Endodermal cell (in vitro differentiated cells): ENCODE measurements around the gene FOXE3. TPM values are rescaled to one million over a fixed set of nuclear protein-coding genes. Genes with fewer than 3 reads are reported as not detected.

Experiments used
- DNase-seq: peaks from one replicate; pipeline ENCODE4 v3.0.0-alpha.2; 2017
- H3K27ac ChIP-seq: 2 replicates; pipeline ENCODE4 v1.5.1; 2013; ENCODE audit warnings: mild to moderate bottlenecking, low read depth, low read length, moderate library complexity
- H3K27me3 ChIP-seq: 2 replicates; pipeline ENCODE4 v1.6.1; 2013; ENCODE audit warnings: mild to moderate bottlenecking, low read length, moderate library complexity; ENCODE audit not compliant: insufficient read depth, control insufficient read depth, poor library complexity, severe bottlenecking
- H3K36me3 ChIP-seq: 2 replicates; pipeline ENCODE4 v1.7.0; 2013; ENCODE audit warnings: mild to moderate bottlenecking, low read length, moderate library complexity; ENCODE audit not compliant: control insufficient read depth, insufficient read depth
- H3K4me1 ChIP-seq: one replicate; pipeline ENCODE4 v1.7.0; 2013; ENCODE audit warnings: low read length; ENCODE audit not compliant: control insufficient read depth, insufficient read depth
- H3K4me3 ChIP-seq: 2 replicates; pipeline ENCODE4 v1.5.1; 2013; ENCODE audit warnings: mild to moderate bottlenecking, low read length, moderate library complexity
- H3K9ac ChIP-seq: 2 replicates; pipeline ENCODE4 v1.6.1; 2013; ENCODE audit warnings: mild to moderate bottlenecking, low read length, moderate library complexity; ENCODE audit not compliant: poor library complexity, severe bottlenecking; ENCODE audit errors: extremely low read depth
- H3K9me3 ChIP-seq: 2 replicates; pipeline ENCODE4 v1.6.1; 2013; ENCODE audit warnings: mild to moderate bottlenecking, low read length, moderate library complexity; ENCODE audit not compliant: control insufficient read depth
- H3K27ac Mint-ChIP-seq: 2 replicates; pipeline ENCODE4 v1.8.0; 2020; ENCODE audit warnings: mixed read lengths
- H3K27me3 Mint-ChIP-seq: 2 replicates; pipeline ENCODE4 v1.8.0; 2021; ENCODE audit warnings: mild to moderate bottlenecking, mixed read lengths; ENCODE audit not compliant: insufficient read depth
- H3K36me3 Mint-ChIP-seq: 2 replicates; pipeline ENCODE4 v1.8.0; 2020; ENCODE audit warnings: low read depth, mixed read lengths
- H3K4me1 Mint-ChIP-seq: 2 replicates; pipeline ENCODE4 v1.8.0; 2020; ENCODE audit warnings: mixed read lengths
- H3K4me3 Mint-ChIP-seq: 2 replicates; pipeline ENCODE4 v1.8.0; 2020; ENCODE audit warnings: mild to moderate bottlenecking, moderate library complexity, mixed read lengths
- H3K9me3 Mint-ChIP-seq: 2 replicates; pipeline ENCODE4 v1.8.0; 2020; ENCODE audit warnings: mild to moderate bottlenecking, mixed read lengths
- CTCF ChIP-seq: fragments of 200-600 bp; sonication (generic); conservative IDR thresholded peaks from 2 replicates; pipeline ENCODE4 v1.5.0; 2021; ENCODE audit warnings: antibody characterized with exemption, mild to moderate bottlenecking
- WGBS, 2 experiments: methylation state at CpG; one replicate each; pipeline versions ENCODE4 v1.1.5 to v1.1.7; 2013; ENCODE audit warnings: missing lambda C conversion rate in 2 of 2, mixed read lengths in 1 of 2; ENCODE audit not compliant: insufficient coverage in 1 of 2, insufficient read length in 1 of 2; 5-methylcytosine and 5-hydroxymethylcytosine counted together
- total RNA-seq, 2 donors: library from RNA; stranded (reverse); fragmentation: NEBNext Ultra II Directional in 1 of 2; extraction: Animal tissue kit (Norgen Biotek cat#: 25700) in 1 of 2; gene quantifications; 2 replicates in 1 of 2; 3 replicates in 1 of 2; pipeline ENCODE4 v1.2.1, GENCODE V29; 2021

FOXE3 gene
- total RNA-seq, 2 donors from 2014 or later: not detected

- peaks cover 19% of the 10 kb centered on the region for H3K4me1 Mint-ChIP-seq
- H3K27me3 Mint-ChIP-seq: peaks cover 24% of the 10 kb centered on the region
- H3K4me1 ChIP-seq: peaks cover 5% of the 10 kb centered on the region
- H3K9me3 ChIP-seq: no peaks in the 10 kb centered on the region
- no peaks in the 10 kb centered on the region for H3K27me3 ChIP-seq
- no peak overlapping the region for H3K4me3 ChIP-seq
- H3K4me3 Mint-ChIP-seq: no peak overlapping the region
- DNase-seq: no peak
- H3K9me3 Mint-ChIP-seq: no peaks in the 10 kb centered on the region
- no peak overlapping the region for H3K27ac ChIP-seq
- H3K36me3 Mint-ChIP-seq: peaks cover 6% of the 10 kb centered on the region
- TF ChIP-seq CTCF: no peak
- no peak overlapping the region for H3K9ac ChIP-seq
- 81 to 93% methylated on average over 3 to 5 of the region's 5 CpGs for WGBS, 2 experiments
- peaks cover 13% of the 10 kb centered on the region for H3K36me3 ChIP-seq
- no peak overlapping the region for H3K27ac Mint-ChIP-seq
Observed at GRCh38 chr1:47386268-47386667, 29.8 kb upstream of the FOXE3 start.

- Mint-ChIP-seq H3K4me3 (no peak overlapping the region), H3K4me1 (peaks cover 15% of the 10 kb centered on the region), H3K9me3 (no peaks in the 10 kb centered on the region), H3K27me3 (peaks cover 38% of the 10 kb centered on the region), H3K36me3 (peaks cover 3% of the 10 kb centered on the region), H3K27ac (no peak overlapping the region)
- Histone ChIP-seq H3K4me3 (no peak overlapping the region), H3K36me3 (peaks cover 3% of the 10 kb centered on the region), H3K27me3 (peaks cover 15% of the 10 kb centered on the region), H3K4me1 (peaks cover 5% of the 10 kb centered on the region), H3K9ac (no peak overlapping the region), H3K9me3 (no peaks in the 10 kb centered on the region), H3K27ac (no peak overlapping the region)
- 59 to 69% methylated on average over 8 to 10 of the region's 10 CpGs for WGBS, 2 experiments
- no peak for TF ChIP-seq CTCF
- no peak for DNase-seq
Observed at GRCh38 chr1:47388030-47388890, 27.8 kb upstream of the FOXE3 start.

GRCh38 chr1:47388891-47389238 is 27.2 kb upstream of the FOXE3 start:
- Mint-ChIP-seq H3K4me1 (peaks cover 13% of the 10 kb centered on the region), H3K4me3 (no peak overlapping the region), H3K9me3 (no peaks in the 10 kb centered on the region), H3K27me3 (peaks cover 44% of the 10 kb centered on the region), H3K36me3 (no peaks in the 10 kb centered on the region), H3K27ac (no peak overlapping the region)
- Histone ChIP-seq H3K27ac (no peak overlapping the region), H3K36me3 (no peaks in the 10 kb centered on the region), H3K4me1 (peaks cover 5% of the 10 kb centered on the region), H3K9ac (no peak overlapping the region), H3K27me3 (peaks cover 21% of the 10 kb centered on the region), H3K9me3 (no peaks in the 10 kb centered on the region), H3K4me3 (no peak overlapping the region)
- peak; percentile 88 for TF ChIP-seq CTCF
- 33 to 34% methylated on average over 3 of the region's 3 CpGs for WGBS, 2 experiments
- peak; percentile 94 for DNase-seq
